Small intestine (tissue), 7 donors: ENCODE results near the gene SRGAP3. TPM values are rescaled to one million over a fixed set of nuclear protein-coding genes. Genes with fewer than 3 reads are reported as not detected.

Source experiments
- DNase-seq, 2 donors: peaks; one replicate each; pipeline versions ENCODE4 v3.0.0 to v3.0.0-alpha.2; 2013
- FAIRE-seq: peaks from 2 replicates; lab custom pipeline; 2012; peaks lifted over from hg19 to GRCh38; lab: Jason Lieb, UNC
- H3K27ac ChIP-seq, 3 donors: one replicate each; pipeline ENCODE4 v1.5.1; 2013; ENCODE audit warnings: low read length in 2 of 3, mild to moderate bottlenecking in 2 of 3, control low read depth in 1 of 3, inconsistent platforms in 1 of 3, low read depth in 1 of 3, moderate library complexity in 1 of 3
- H3K27me3 ChIP-seq, 3 donors: one replicate each; pipeline ENCODE4 v1.6.1; 2013; ENCODE audit warnings: low read length in 3 of 3, inconsistent platforms in 1 of 3; ENCODE audit not compliant: control insufficient read depth in 3 of 3, insufficient read depth in 3 of 3
- H3K36me3 ChIP-seq, 3 donors: one replicate each; pipeline ENCODE4 v1.6.1; 2013; ENCODE audit warnings: low read length in 3 of 3, inconsistent platforms in 1 of 3, low read depth in 1 of 3, mild to moderate bottlenecking in 1 of 3, moderate library complexity in 1 of 3; ENCODE audit not compliant: control insufficient read depth in 3 of 3, insufficient read depth in 2 of 3
- H3K4me1 ChIP-seq, 3 donors: one replicate each; pipeline ENCODE4 v1.6.1; 2013; ENCODE audit warnings: low read length in 2 of 3, inconsistent platforms in 1 of 3, low read depth in 1 of 3, mild to moderate bottlenecking in 1 of 3, moderate library complexity in 1 of 3; ENCODE audit not compliant: control insufficient read depth in 3 of 3, insufficient read depth in 2 of 3
- H3K4me3 ChIP-seq, 3 donors: one replicate each; pipeline ENCODE4 v1.5.1; 2013; ENCODE audit warnings: low read length in 3 of 3, control low read depth in 1 of 3, inconsistent platforms in 1 of 3, low read depth in 1 of 3, mild to moderate bottlenecking in 1 of 3, moderate library complexity in 1 of 3
- H3K9me3 ChIP-seq, 2 donors: one replicate each; pipeline ENCODE4 v1.6.1; 2013; ENCODE audit warnings: low read depth in 1 of 2, low read length in 1 of 2; ENCODE audit not compliant: control insufficient read depth in 2 of 2, insufficient read depth in 1 of 2
- WGBS, 3 donors: extraction: QIAGEN DNeasy Blood & Tissue Kit; methylation state at CpG; one replicate each; pipeline ENCODE4 v1.1.7; 2013; 5-methylcytosine and 5-hydroxymethylcytosine counted together
- polyA plus RNA-seq, 4 donors: library from polyadenylated mRNA; stranded (reverse) in 3 of 4; unstranded in 1 of 4; fragments of 200-250 nt in 3 of 4; fragments of 120-200 nt in 1 of 4; gene quantifications; one replicate each; pipeline versions ENCODE4 v1.2.1 to v1.2.3, GENCODE V29; 2013
- donor health status: healthy with polysubstance abuse.
- donor health status: control.
- donor health status: control.
- donor health status: Bipolar disorder and iron deficiency.
- donor health status: healthy.

SRGAP3 gene
- polyA plus RNA-seq, 4 donors, result 0.22 to 2.7 (median 1.2) TPM

DNA sequence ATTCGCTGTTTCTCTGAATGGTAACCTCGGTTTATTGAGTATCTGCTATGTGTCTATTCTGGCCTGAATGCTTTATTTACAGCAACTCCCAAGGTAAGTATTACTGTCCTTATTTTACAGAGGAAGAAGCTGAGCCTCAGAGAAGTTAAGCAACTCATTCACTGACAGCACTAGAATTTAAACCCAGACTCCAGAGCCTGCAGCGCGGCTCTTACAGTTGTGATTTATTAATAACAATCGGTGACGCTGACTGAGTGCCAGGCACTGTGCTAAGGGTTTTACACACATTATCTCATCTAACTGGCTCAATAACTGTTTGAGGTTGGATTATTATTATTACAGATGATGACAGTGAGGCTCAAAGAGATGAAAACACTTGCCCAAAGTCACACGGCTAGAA is 19.6 kb downstream of the SRGAP3 start:
- H3K9me3 ChIP-seq, result no peaks in the 10 kb centered on the region
- FAIRE-seq, result no peak
- no peak for DNase-seq
- 65 to 90% (median 81%) methylated on average over 7 of the region's 7 CpGs for WGBS, 3 donors
- no peaks in the 10 kb centered on the region for H3K36me3 ChIP-seq
- no peak overlapping the region for H3K4me3 ChIP-seq
- no peak overlapping the region for H3K27ac ChIP-seq
- no peaks in the 10 kb centered on the region for H3K4me1 ChIP-seq
- no peaks in the 10 kb centered on the region for H3K27me3 ChIP-seq

DNA sequence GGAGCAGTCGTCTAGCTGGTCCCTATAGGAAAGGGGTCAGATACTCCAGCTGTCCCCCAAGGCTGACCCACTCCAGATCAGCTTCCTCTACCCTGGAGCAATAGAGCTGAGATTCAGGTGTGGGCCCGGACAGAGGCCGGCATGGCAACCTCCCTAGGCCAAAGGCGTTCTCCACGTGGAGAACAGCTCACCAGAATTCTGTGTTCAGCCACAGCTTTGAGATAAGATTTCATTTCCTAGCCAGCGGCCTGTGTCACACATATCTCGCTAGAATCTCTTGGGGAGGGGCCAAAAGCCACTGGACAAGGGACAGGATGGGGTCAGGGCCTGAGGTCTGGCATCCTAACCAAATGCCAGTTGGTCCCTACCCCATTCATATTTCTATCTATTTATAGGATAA is 20.1 kb downstream of the SRGAP3 start:
- Histone ChIP-seq H3K36me3 (no peaks in the 10 kb centered on the region), H3K9me3 (no peaks in the 10 kb centered on the region), H3K27ac (no peak overlapping the region), H3K4me3 (no peak overlapping the region), H3K27me3 (no peaks in the 10 kb centered on the region), H3K4me1 (no peaks in the 10 kb centered on the region)
- WGBS, 3 donors, result 58 to 79% (median 71%) methylated on average over 7 of the region's 7 CpGs
- no peak for FAIRE-seq
- DNase-seq, result no peak

DNA sequence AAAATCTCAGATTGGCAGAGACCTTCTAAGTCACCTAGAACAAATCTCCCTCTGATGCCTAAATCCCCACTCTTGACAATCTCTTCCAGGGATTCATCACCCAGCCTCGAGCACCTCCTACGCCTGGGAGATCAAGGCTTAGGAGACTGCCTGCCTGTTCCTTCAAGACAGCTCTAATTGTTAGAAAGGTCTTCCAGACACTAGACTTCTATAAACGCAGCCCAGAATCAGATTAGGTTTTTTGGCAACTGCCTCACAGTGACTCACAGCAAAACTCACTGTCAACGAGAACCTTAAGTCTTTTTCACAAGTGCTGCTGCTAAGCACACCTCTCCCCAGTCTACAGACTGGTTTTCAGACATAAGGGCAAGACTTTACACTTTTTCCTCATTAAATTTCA is 23.1 kb downstream of the SRGAP3 start:
- DNase-seq, result no peak
- no peak for FAIRE-seq
- no peak overlapping the region for H3K4me3 ChIP-seq
- no peaks in the 10 kb centered on the region for H3K36me3 ChIP-seq
- no peaks in the 10 kb centered on the region for H3K27me3 ChIP-seq
- no peak overlapping the region for H3K27ac ChIP-seq
- 46 to 64% (median 55%) methylated on average over 4 of the region's 4 CpGs for WGBS, 3 donors
- no peaks in the 10 kb centered on the region for H3K4me1 ChIP-seq
- no peaks in the 10 kb centered on the region for H3K9me3 ChIP-seq

DNA sequence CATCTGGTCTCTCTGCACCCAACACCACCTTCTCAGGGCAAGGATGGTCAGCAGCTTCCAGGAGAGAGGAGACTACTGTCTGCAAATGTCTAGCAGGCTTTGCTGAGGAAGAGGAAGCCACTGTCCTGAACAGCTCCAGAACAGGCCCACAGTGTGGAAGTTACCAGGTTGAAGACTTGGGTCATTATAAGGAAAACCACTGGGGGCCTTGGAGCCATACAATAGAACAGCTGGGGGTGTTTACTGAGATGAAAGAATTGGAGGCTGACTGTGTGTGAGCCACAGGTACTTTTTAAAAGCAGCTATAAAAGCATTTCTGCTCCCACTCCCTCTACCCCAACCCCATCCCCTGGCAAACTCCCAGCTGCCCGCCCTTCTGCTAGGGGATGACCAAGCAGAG is 24.2 kb downstream of the SRGAP3 start:
- no peak for DNase-seq
- no peak overlapping the region for H3K4me3 ChIP-seq
- H3K9me3 ChIP-seq, result no peaks in the 10 kb centered on the region
- WGBS, 3 donors, result 91 to 100% (median 94%) methylated on average over 1 of the region's 1 CpG
- no peaks in the 10 kb centered on the region for H3K36me3 ChIP-seq
- H3K27ac ChIP-seq, result no peak overlapping the region
- H3K27me3 ChIP-seq, result no peaks in the 10 kb centered on the region
- FAIRE-seq, result no peak
- H3K4me1 ChIP-seq, result no peaks in the 10 kb centered on the region

DNA sequence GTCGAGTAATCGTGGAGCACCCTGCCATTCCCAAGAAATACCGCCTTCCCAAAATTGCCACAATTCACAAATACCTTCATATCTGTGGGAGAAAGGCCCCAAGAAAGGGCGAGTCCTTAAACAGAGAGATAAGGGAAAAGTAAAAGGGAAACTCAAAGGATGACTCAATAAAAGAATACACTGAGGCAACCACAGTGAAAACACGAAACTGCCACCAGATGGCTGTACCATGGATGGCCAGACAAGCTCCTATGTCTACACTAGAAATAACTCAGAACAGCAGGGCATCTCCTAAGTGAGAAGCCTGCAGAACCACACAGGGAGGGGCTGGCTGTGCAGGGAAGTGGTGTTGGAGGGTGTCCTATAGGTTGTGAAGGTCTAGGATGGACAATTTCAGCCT is 25.0 kb downstream of the SRGAP3 start:
- WGBS, 3 donors, result 57 to 71% (median 61%) methylated on average over 5 of the region's 5 CpGs
- Histone ChIP-seq H3K36me3 (no peaks in the 10 kb centered on the region), H3K4me1 (no peaks in the 10 kb centered on the region), H3K27me3 (no peaks in the 10 kb centered on the region), H3K4me3 (no peak overlapping the region), H3K9me3 (no peaks in the 10 kb centered on the region), H3K27ac (no peak overlapping the region)
- FAIRE-seq (no peak), DNase-seq (no peak)

DNA sequence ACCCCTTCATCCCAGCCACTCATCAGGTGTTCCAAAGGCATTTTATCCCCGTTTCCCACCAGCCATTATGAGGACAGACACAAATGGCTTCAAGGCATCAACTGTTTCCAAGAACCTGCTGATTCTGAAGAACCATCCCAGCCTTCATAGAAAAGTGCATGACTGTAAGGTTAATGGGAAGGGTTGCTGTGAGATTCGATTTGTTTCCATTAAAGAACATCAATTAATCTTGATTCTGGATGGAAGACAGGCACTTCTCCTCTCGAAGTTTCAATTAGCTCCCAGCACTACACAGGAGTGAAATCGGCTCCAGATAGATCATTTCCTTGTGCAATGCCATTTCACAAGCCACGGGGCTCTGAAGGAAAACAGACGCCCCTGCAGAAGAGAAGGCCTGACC is 25.8 kb downstream of the SRGAP3 start:
- no peak for DNase-seq

DNA sequence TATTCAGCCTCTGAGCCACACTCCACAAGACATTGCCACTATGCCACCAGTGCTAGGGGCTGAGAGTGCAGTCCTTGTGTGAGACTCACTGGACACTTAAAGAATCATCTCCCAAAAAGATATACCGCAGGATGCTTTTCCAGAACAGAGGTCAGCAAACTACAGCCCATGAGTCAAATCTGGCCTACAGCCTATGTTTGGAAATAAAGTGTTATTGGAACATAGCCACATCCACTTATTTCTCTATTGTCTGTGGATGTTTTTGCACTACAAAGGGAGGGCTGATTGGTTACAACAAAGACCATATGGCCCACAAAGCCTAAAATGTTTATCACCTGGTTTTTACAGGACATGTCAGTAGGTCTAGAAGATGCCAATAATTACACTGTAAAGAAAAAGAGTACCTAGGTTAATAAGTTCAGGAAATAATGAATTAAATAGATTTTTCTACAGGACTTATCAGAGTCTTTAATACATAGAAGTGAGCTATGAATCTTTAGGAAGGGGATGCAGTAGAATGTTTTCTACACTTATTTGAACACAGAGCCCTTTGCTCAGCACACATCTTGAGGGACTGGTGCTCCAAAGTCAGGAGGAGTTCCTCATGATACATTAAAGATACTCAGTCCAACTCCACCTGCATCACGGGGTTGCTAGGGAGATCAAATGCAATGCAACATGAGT is 26.3 kb downstream of the SRGAP3 start:
- no peak overlapping the region for H3K4me3 ChIP-seq
- DNase-seq, result no peak
- H3K4me1 ChIP-seq, result no peaks in the 10 kb centered on the region
- H3K36me3 ChIP-seq, result no peaks in the 10 kb centered on the region
- 79 to 91% (median 90%) methylated on average over 2 of the region's 2 CpGs for WGBS, 3 donors
- H3K27me3 ChIP-seq, result no peaks in the 10 kb centered on the region
- no peak for FAIRE-seq
- no peak overlapping the region for H3K27ac ChIP-seq
- no peaks in the 10 kb centered on the region for H3K9me3 ChIP-seq

More for the DNA sequence above, 25.8 kb downstream of the SRGAP3 start:
- Histone ChIP-seq H3K27ac (no peak overlapping the region), H3K27me3 (no peaks in the 10 kb centered on the region), H3K9me3 (no peaks in the 10 kb centered on the region), H3K4me1 (no peaks in the 10 kb centered on the region), H3K4me3 (no peak overlapping the region), H3K36me3 (no peaks in the 10 kb centered on the region)
- 73 to 88% (median 76%) methylated on average over 6 of the region's 6 CpGs for WGBS, 3 donors
- no peak for FAIRE-seq

DNA sequence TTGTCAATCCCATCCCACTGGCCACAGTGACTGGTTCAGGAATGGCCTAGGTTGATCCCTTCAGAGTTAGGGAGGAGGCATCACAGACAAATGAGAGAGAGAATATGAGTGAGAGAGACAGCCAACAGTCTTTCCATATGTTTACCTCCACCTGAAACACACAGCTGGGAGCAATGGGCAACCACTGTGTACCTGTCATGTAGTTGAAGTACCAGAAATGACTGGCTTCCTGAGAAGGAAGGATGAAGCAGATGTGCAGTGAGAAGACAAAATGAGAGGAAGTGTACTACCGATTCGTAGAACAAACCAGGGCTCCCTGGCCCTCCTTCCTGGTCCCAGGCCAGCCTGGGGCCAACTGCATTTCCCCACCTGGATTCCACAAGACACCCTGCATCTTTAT is 27.4 kb downstream of the SRGAP3 start:
- Histone ChIP-seq H3K27ac (no peak overlapping the region), H3K4me3 (no peak overlapping the region), H3K36me3 (no peaks in the 10 kb centered on the region), H3K9me3 (no peaks in the 10 kb centered on the region), H3K27me3 (no peaks in the 10 kb centered on the region), H3K4me1 (no peaks in the 10 kb centered on the region)
- DNase-seq (no peak), FAIRE-seq (no peak)
- WGBS, 3 donors, result 77 to 83% (median 80%) methylated on average over 2 of the region's 2 CpGs

DNA sequence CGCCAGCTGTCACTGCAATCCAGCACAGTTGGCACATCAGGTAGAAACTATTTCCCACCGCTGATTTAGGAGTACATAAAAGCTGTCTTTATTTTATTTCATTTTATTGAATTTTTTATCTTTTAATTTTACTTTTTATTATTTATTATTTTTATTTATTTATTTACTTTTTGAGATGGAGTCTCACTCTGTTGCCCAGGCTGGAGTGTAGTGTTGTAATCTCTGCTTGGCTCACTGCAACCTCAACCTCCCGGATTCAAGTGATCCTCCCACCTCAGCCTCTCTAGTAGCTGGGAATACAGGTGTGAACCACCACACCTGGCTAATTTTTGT is 31.0 kb downstream of the SRGAP3 start:
- FAIRE-seq, result no peak
- 96 to 99% (median 97%) methylated on average over 3 of the region's 3 CpGs for WGBS, 3 donors
- Histone ChIP-seq H3K4me3 (no peak overlapping the region), H3K4me1 (no peaks in the 10 kb centered on the region), H3K27ac (no peak overlapping the region), H3K36me3 (no peaks in the 10 kb centered on the region), H3K9me3 (no peaks in the 10 kb centered on the region), H3K27me3 (no peaks in the 10 kb centered on the region)
- DNase-seq, result no peak
